Ammon's horn (tissue), 1 donor: ENCODE results near the gene KCTD1.

Source experiments
- DNase-seq: peaks from one replicate; pipeline ENCODE4 v3.0.0-alpha.2; 2016; ENCODE audit warnings: low spot score

Gene KCTD1

GRCh38 chr18:26424428-26425147 is 123.8 kb downstream of the KCTD1 start:
- DNase-seq: no peak

DNA sequence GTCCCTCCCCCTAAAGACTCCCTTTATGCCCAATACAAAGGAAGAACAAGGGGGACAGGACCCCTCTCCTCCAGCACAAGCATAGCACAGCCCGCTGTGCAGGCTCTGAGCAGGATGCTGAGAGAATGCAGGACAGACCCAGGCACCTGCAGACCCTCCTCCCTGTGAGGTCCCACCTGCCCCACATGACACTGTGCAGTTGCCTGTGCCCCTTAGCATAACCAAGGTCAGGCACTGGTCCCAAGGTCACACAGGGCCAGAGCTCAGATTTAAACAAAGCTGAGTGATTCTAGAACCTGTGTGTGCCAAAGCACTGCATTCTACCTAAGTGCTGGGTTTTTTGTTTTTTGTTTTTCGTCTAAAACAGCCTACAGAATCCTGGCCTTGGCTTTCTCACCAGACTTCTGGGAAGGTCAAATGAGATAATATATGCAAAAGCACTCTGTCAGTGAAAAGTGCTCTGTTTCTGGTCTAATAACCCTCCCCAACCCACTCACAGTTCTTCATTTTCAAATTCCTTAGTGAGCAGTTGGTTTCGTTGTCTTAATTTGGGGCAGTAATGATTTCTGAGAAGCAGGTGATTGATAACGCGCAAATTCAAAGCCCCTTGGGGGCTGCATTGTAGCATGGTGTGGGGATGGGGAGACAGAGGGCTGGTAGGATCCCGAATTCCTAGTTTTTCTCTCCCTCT is 125.7 kb downstream of the KCTD1 start:
- no peak for DNase-seq

- DNase-seq: no peak
Measured at GRCh38 chr18:26421931-26422330, 126.4 kb downstream of the KCTD1 start.

DNA sequence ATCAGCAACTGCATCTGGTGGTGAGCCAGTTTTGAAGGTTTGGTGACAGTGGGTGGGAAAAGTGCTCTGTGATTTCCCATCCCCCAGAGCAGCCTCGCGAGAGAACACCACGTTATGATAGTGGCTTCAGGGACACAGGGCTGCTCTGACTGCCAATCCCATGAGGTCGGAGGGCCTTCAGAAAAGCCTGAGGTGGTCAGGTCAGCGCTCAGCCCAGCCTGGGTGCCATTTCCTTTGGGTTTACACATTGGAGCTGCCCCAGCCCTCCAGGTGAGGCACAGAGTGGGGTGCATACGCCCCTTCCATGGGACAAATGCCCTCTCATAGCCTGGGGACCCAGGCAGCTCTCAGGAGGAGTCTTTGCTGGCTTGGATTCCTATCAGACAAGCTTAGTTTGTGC is 126.8 kb downstream of the KCTD1 start:
- DNase-seq: no peak

GRCh38 chr18:26419746-26420145 is 128.6 kb downstream of the KCTD1 start:
- DNase-seq: no peak

DNA sequence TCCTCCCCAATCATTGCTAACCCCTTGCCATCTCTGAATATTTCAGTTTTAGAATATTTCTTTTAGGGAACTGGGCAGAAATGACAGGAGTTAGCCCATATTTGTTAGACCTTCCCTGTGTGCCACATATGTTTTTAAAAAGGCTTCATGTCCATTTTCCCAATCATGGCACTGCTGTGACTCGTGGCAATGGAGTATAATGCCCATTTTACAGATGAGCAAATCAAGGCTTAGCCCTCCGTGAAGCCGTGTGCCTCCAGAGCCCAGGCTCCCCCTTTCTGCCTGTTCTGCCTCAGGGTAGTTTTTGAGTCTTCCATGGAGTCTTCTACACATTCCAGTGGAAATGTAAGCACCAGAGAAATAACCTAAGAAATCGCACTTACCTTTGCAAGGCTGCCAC is 130.1 kb downstream of the KCTD1 start:
- no peak for DNase-seq

GRCh38 chr18:26417190-26417589 is 131.2 kb downstream of the KCTD1 start:
- DNase-seq: no peak

GRCh38 chr18:26416652-26417150 is 131.7 kb downstream of the KCTD1 start:
- no peak for DNase-seq

- no peak for DNase-seq
Measured at GRCh38 chr18:26415631-26416030, 132.7 kb downstream of the KCTD1 start.

- DNase-seq: no peak
Measured at GRCh38 chr18:26414901-26415440, 133.4 kb downstream of the KCTD1 start.

DNA sequence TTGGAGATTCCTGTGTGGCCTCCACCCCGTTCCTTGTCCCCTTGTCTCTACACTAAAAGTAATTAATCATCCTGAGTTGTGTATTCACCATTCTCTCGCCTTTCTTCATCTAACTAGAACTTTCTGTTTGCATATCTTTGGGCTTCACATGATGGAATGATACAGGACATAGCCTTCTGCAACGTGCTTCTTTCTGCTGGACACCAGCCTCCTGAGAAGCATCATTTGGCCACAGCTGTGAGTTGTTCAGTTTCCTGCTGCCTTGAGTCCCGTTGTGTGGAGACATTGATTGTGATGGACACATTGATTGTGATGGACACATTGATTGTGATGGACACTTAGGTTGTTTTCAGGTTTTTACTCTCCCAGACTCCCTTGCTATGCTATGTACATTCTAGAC is 139.3 kb downstream of the KCTD1 start:
- no peak for DNase-seq

GRCh38 chr18:26407736-26408601 is 140.4 kb downstream of the KCTD1 start:
- no peak for DNase-seq

GRCh38 chr18:26406854-26407517 is 141.4 kb downstream of the KCTD1 start:
- DNase-seq: no peak

DNA sequence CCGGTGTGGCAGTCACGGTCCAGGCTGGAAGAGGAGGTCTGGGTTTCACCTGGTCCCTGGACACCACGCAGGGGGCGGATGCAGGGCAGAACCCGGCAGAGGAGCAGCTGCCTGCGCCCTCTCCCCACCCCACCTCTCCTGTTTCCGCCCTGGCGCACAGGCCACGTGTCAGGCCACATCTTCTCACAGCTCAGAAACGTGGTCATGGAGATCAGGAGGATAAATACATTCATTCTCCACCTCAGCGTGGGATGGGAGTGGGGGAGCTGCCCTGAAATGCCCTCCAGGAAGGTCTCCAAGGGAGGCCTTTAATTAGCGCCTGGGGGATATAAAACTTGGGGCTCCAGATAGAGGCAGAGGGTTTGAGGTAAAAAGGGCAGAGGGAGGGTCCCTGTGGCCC is 142.0 kb downstream of the KCTD1 start:
- DNase-seq: no peak

DNA sequence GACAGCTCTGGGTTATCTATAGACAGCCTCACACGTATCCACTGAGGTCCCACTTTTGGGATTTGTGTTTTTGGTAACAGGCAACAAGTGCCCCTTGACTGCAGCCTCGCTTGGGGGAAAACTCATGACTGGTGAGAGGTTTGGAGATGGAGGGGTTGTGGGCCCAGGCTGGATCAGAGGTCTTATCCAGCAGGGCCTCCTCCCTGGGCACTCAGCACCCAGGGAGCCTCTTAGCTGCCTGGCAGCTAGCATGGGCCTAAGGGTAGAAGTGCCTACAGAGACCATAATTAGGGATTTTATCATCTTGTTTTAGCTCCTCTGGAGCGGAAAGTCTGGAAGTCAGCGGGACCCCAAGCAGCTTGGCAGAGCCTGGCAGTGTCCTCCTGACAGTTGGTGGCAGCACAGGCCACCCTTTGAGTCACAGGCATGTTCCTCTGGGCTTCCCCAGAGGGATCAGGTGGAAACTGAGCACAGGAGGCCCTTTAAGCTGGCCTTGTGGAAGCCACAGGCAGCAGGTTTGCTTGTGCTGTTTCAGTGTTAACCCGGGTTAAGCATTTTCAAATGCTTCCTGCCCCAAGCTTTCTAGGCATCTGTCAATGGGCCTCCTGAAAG is 143.1 kb downstream of the KCTD1 start:
- peak; percentile 76 for DNase-seq
